ENCODE data around the gene VIPR2.
"Not testable (repeated sequence)": the region's sequence is repeated elsewhere in the genome, so short reads cannot be mapped to it uniquely, and the experiment has no call there.

The VIPR2 gene

DNA sequence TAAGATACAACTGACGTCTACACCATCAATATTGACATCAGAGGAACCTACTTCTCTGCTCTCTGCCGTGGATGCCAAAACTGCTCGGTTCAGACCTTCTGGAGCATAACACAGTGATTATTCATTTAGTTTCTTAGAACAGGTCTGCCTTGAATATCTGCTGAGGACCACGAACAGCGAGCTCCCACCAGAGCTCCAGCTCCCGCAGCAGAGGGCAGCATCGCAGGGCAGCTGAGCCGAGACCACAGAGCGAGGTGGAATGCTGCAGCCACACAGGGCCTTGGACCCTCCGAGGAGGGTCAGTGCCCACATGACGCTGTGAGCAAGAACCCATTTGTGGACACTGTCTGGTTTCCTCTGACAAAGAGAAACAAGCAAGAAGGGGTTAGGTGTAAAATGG lies 6.8 kb downstream of the VIPR2 start:
- no peak for DNase-seq

DNA sequence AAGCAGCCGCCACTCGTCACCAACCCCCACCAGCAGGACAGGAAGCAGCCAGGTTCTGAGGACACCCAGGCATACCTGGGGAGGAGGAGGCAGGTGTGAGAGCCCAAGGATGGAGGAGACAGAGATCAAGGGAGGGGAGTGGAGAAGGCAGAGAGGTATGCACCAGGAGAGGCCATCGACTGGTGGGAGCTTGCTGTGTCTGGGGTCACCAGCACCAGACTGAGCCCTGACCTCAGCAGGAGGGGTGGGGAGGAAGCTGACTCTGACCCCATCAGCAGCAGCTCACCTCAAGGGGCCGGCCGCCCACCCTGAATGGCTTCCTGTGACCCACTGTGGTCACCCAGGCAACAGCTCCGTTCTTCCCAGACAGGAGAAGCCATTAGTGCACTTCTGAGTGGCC lies 7.8 kb downstream of the VIPR2 start:
- DNase-seq: no peak

DNA sequence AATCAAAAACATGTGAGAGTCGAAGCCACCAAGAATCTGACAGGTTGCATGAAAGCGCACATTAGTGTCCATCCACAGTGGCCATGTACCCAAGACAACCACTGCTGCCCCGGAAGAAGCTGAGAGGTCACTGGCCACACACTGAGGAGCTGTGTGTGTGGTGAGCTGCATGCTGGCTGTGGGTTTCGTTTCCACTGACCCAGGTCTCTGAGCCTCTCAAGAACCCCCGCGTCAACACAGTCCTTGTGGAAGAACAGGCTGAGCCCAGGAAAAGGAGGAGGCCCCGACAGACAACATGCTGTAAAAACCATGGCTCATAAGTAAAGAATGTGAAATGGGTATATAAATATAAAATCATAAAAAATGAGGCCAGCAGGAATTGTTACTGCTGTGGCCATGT lies 8.2 kb downstream of the VIPR2 start:
- no peak for DNase-seq

DNA sequence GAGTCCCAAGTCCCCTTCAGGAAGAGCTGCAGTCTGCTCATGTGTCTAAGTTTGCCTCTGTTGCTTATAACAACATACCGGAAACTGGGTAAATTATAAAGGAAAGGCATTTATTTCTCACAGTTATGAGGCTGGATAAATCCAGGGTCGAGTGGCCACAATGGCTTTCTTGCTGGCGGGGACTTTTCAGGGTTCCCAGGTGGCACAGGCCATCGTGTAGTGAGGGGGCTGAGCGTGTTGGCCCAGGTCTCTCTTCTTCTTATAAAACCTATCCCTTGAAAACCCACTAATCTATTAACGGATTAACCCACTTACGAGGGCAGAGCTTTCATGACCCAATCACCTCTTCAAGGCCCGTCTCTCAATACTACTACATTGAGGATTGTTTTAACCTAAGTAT lies 8.7 kb downstream of the VIPR2 start:
- no peak for DNase-seq

DNA sequence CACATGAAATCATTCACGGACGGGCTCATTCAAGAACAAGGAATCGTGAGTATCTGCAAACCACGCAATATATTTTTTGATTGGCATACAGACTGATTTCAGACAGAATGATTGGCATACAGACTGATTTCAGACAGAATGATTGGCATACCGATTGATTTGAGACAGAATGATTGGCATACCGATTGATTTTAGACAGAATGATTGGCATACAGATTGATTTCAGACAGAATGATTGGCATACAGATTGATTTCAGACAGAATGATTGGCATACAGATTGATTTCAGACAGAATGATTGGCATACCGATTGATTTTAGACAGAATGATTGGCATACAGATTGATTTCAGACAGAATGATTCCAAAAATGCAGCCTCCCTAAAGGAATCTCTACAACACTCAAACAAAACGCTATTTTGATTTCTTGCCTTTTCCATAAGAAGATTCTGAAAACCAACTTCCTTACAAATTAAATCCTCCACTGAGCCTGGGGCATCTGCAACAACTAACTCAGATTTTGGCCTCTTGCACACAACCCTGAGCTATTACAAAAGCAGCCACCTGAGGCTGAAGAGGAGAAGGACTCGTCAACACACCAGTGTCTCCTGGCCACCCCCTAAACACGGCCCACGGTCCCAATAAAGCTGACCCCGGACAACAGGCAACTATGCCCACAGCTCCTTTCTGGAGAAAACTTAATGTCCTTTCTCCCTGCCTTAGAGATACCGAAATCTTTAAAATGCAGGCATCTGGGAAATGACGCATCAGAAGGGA lies 11.8 kb downstream of the VIPR2 start:
- DNase-seq: not testable (repeated sequence)

DNA sequence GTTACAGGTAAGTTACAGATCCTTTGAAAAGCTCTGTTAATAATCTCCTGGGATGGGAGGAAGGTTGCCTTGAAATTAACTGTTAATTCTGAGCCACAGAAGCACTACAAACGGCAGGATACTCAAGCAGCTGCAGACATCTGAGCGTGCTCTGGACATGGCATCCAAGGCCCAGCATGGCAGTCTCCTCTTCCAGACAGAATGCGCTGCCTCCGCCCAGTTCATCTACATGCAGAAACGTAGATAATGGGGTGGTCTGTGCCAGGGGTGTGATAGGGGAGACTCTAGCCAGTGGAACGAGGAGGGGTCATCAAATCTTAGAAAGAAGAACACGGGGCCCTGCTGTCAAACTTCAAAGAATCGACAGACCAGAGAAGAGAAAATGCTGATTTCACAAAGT lies 13.8 kb downstream of the VIPR2 start:
- no peak for DNase-seq

DNA sequence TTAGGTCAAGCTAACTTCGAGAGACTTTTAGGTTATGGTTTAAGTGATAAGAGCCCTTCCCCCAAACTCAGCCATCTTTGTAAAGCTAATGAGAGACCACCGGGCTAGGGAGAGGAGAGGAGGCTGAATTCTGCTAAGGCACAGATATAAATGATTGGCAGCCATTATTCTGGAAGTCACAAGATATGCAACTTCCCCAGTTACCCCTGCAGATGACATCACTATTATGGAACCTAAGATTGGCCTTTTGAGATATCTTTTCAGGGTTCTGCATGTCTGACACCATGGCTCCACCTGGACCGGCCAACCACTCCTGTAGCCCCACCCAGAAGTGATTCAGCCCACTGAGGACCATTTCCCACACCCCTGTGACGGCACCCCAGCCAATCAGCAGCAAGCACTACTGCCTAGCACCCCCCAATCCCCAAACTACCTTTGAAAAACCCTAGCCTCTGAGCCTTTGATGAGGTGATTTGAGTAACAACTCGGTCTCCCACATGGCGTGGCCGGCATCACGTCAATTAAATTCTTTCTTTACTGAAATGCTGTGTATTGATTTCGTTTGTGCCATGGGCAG lies 14.4 kb downstream of the VIPR2 start:
- no peak for DNase-seq

DNA sequence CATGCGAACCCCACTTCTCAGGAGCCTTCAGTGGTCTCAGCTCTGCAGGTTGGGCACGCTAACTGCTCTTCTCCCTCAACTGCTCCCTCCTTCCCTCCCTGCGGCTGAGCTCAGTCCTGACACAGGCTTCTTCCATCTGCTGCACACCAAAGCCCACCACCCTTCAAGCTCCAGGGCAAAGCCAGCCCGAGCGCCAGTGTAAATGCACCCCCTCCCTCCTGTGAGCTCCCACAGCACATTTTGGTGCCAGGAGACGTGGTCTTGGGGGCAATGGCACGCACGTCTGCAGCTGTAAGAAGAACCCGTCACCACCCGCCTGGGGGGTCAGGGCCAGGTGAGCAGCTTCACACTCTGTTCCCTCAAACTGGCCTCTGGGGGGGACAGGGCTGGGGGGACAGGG lies 15.9 kb downstream of the VIPR2 start:
- no peak for DNase-seq

DNA sequence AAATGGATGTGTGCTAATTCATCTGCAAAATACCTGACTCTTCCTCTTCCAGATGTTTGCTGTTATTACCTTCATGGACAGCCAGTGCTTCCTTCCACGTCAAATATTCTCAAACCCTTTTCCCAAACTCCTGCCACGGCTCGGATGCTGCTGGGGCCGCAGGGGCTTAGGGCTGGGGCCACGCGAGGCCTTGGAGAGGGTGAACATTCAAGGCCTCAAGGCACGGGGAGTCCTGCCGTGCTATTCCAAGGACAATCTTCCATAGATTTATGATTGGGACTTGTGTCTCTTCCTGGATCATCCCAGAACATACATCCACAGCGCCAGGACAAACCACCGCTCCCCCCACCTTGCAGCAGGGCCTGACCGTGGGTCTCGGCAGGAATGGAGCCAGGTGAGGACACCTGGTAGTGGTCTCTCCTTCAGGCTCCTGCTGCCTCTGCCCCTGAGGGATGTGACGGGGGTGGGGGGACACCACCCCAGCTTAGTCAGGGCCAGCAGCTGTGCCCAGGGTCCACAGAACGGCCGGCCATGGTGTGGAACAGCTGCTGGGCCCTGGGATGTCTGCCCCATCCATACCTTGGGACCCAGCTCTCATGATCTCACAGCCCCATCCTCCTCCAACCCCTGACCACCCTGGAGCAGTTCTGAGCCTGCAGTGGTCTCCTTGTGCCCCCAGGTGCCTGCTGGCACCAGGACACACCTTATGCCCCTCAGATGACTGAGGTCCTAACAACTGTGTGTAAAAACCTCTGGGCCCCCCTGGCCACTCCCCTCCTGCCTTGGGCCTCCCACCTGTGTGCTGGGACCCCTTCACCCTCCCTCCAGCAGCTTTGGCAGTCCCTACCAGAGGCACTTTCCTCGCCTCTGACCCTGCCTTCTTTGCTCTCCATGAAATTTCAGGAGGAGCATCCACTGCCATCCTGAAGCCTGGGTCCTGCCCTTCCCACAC lies 16.7 kb downstream of the VIPR2 start:
- DNase-seq: no peak

DNA sequence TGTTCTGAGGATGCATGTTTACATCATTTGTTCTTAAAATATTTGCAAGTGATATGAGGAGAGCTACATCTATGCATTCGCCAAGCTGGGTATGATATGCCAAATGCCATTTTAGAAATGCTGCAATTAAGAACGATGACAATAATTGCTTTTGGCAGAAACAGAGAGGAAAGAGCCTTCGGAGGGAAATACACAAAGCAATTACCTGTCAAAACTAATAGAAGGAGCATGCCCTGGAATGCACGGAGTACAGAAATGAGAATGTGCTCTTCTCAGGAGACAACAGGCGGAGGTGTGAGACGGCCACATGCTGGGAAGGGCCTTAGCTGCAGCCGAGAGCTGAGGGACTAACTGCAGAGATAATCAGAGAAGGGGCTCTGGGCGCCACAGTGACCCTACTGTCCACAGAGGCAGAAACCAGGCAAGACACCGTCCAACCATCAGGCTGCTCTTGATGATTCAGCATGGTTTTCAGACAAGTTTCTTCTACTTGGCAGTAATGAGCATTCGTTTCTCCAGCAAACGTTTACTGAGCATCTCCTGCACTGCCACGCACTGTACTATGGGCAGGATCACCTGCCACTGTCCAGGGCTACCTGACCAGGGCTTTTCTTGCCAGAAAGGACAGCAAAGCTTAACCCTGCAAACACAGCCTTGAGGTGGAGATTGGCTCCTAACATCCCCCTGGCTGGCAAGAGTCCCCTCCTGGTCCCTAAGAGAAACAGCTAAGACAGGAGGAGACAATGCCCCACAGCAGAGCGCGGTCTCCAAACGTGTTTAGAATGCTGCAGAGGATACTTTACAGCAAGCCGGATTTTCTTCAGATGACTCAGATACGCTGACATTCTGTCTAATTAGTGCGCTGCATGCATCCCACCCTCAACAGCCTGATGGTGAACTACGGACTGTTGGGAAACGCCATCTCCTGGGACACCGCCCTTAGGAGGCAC lies 18.1 kb downstream of the VIPR2 start:
- DNase-seq: no peak

DNA sequence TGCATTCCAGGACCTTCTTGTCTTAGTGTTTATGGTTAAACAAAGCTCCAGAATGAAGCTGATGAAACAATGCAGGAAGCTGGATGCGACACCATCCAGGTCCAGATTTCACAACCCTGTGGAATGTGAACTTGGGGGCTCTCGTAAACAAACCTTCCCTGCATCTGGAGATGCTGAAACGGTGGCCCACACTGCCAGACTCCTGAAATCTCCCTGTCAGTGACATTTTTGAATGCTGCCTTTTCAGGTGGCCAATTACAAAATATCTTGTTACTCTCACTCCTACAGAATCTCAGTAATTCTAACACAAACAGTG lies 18.8 kb downstream of the VIPR2 start:
- DNase-seq: no peak

DNA sequence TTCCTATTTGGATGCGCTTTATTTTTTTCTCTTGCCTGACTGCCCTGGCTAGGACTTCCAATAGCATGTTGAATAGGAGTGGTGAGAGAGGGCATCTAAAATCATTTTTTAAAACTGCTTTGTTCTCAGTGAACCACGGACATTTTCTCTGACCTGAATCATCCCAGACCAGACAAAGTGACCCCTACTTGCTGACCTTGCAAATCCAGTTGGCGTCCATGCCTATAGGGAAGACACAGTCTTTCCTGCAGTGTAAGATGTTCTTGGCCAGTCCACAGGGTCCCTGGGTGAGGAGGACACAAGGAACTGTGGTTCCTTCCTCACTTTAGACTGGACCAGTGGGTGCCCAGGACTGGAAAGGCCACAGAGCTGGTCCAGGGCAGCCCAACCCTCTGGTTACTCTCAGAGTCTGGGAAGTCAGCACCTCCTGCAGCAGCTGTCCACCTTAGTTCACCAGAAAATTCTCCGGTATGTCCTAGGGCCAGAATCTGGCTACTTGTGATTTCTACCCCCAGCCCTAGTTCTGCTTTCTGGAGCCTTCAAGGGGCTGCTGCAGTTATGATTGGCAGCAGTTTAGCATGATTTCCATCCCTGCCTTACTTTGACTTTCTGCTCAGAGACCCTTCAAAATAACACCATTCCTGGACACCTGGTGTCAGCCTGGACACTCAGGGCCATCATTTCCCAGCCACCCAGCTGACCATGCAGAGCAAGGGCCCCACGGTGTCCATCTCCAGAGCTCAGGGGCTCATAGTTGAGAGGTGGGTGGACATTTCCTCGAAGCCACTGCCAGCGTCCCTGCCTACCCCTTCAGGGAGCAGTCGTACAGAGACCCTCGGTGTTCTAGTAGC lies 19.3 kb downstream of the VIPR2 start:
- no peak for DNase-seq

DNA sequence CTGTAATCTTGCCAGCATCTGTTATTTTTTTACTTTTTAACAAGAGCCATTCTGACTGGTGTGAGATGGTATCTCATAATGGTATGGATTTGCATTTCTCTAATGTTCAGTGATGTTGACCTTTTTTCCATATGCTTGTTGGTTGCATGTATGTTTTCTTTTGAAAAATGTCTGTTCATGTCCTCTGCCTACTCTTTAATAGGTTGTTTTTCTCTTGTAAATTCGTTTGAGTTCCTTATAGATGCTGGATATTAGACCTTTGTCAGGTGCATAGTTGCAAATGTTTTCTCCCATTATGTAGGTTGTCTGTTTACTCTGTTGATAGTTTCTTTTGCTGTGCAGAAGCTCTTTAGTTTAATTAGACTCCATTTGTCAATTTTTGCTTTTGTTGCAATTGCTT lies 20.9 kb downstream of the VIPR2 start:
- DNase-seq: not testable (repeated sequence)

DNA sequence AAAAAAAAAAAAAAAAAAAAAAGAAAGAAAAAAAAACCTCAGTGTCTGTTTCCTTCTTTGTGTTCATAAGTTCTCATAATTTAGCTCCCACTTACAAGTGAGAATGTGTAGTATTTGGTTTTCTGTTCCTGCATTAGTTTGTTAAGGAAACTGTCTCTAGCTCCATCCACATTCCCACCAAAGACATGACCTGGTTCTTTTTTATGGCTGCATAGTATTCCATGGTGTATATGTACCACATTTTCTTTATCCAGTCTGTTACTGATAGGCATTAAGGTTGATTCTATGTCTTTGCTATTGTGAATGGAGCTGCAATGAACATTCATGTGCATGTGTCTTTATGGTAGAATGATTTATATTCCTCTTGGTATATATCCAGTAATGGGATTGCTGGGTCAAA lies 21.4 kb downstream of the VIPR2 start:
- DNase-seq: not testable (repeated sequence)

DNA sequence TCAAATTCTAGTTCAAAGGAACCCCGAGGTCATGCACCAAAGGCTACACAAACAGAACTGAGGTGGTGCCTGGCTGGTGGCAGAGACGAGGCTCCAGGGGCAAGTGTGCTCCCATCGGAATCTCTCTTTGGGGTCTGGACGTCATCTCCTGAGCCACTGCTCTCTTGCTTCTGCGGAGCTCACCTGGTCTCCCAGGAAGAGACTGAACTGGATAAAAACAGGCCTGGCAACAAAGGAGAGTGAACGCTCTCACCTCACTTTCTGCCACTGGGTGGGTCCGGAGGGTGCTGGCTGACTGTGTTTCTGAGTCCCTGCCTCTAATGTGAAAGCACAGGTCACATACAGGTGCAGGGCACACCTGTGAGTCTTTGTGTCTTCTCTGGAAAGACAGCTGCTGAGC lies 22.4 kb downstream of the VIPR2 start:
- DNase-seq: no peak

DNA sequence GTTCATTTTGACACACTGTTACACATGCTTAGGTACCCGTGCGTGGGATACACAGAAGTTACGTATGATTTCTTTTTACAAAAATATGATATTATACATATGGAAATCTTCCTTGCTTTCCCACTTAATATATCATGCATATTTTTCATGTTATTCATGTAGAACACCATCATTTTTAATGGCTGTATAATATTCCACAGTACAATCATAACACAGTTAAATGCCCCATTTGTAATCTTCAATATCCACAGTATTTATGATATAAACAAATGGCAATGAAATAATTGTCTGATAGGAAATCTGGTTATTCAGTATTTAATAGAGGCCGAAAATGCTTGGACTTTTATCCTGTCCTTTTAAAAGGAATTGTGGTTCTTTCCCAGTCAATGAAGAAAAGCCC lies 23.2 kb downstream of the VIPR2 start:
- no peak for DNase-seq

DNA sequence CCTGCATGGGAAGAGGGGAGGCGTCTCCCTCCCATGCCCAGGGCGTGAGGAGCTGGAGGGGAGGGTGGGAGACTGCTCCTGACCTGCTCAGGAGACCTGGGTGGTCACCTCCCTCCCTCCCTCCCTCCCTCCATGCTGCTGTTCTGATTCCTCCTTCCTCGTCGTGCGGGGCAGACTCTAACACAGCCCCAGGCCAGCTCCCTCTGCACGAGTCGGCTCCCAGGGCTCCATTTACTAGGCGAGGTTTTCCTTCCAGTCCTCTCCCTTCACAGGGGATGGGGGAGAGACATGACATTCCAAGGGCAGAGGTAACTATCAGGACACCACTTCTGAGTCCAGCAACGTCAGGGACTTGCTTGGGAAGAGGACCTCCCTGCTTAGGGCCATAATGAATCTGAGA lies 23.6 kb downstream of the VIPR2 start:
- DNase-seq: no peak

DNA sequence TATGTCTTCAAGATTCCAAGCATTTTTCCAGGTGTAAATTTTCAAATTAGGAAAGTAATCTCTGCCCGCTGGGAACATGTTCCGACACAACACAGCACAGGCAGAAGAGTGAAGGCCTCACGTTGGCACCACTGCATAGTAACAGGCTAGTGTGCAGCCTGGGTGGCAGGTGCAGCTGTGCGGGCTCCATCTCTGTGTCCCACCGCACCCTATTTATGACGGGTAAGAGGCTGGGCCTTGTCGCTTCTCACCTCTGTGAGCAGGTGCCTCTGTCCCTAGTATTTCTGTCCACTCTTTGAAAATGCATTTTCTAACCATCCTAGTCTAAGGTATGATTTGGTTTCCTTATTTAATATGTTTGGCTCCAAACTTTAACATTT lies 24.1 kb downstream of the VIPR2 start:
- DNase-seq: no peak

DNA sequence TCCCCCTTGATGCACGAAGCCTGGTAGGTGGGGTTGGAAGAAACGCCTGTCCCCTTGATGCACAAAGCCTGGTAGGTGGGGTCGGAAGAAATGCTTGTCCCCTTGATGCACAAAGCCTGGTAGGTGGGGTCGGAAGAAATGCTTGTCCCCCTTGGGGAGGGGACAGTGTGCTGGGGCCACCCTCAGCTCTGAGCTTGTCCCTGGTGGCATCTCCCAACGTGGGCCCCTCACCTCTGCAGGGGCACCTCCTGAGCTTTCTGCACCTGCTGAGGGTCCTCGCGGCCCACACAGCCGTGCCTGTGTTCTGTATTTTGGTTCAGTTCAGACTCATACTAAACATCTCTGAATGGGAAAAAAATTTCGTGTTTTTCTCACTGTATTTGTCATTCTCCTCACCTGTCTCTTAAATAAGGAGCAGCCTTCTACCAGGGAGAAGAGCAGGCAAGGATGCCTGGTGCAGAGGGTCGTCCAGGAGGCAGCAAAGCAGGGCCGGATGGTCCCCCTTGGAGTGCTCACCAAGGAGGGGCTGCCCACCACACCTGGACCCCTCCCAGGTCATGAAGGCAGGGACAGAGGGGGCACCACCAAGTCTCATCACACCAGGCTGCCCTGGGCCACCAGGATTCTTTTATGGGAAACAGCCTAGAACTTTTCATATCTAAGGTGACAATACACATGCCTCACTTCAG lies 24.7 kb downstream of the VIPR2 start:
- no peak for DNase-seq

DNA sequence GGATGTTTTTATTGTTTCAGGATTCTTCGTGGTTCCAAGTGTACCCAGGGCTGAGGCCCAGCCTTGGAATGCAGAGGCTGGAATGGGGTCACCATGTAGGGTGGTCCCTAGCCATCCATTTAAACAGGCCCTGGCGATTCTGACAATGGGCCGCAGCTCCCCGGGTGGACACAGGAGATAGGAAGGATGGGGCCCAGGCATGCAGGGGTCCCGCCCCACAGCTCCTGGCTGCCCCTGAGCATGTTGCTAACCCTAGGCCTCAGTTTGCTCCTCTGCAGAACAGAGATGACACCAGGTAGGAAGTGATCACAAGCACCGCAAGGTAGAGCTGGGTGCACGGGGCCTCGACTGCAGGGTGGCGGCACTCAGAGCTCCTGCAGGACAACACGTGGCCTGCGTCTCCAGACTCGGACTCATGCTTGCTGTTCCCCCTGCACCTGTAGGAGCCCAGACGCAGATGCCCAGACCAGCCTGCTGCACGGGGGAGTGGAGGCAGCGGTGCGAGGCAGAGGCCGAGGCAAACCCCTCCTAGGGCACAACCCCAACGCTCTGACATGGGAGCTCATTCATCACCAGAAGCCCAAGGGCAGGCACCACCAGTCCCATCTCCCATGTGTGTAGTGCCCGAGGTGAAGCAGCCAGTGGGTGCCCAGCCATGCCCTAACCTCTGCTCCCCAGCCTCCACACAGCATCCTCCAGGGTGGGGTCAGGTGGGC lies 25.5 kb downstream of the VIPR2 start:
- no peak for DNase-seq

DNA sequence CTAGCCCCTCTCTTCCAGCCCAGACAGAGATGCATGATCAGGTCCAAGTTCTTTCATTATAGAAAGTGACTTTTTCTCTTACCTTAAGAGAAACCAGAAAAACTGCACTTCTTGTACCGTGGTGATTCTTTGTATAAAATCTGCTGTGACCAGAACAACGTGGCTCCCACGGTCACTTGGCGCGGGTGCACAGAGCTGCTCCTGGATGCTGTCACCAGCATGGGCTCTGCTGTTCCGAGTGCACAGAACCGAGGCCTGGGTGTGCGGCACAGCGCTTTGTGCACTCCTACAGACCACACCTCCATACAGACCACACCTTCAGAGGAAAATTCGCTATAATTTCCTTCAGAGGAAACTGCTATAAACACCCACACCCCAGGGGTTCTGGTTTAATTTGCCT lies 26.0 kb downstream of the VIPR2 start:
- DNase-seq: no peak

All from NCI-H748 treated with DMSO at 0.1 percent for 48 hours (cell line).